NCI-H446 (cell line): ENCODE measurements around the gene TSPAN32.

Source experiments
- DNase-seq, 2 experiments: peaks; one replicate each; lab custom pipeline; 2025; lab: John Stamatoyannopoulos, UW

The TSPAN32 gene

GRCh38 chr11:2366733-2367132 is 64.9 kb downstream of the TSPAN32 start:
- DNase-seq, result no peak

- no peak for DNase-seq
These were observed 65.7 kb downstream of the TSPAN32 start for GRCh38 chr11:2367266-2368160.
